ENCODE data around the gene KIF26B. TPM values are rescaled to one million over a fixed set of nuclear protein-coding genes. Genes with fewer than 3 reads are reported as not detected.

Gene KIF26B
- polyA plus RNA-seq, 1 donor (not counting 4 experiments of a cell fraction or from before 2014, with no cell fraction given), result 0.58 TPM

DNA sequence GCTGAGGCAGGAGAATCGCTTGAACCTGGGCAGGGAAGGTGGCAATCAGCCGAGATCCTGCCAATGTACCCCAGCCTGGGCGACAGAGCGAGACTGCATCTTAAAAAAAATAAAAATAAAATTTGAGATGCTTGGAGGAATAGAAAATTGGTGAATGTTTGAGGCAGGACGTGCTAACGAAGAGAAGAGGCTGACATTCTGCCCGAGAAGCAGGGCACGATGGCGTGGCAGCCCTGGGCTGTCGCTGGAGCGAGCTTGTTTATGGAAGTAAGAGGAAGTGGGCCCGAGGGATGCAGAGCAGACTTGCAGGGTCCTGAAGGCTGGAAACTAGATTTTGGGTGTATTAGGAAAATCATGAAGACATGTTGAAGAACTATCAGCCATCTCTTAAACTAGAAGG is 92.6 kb downstream of the KIF26B start:
- no peak for DNase-seq (ENCODE audit: low read depth, low spot score)
- no peak for FAIRE-seq
- no peaks in the 10 kb centered on the region for H3K79me2 ChIP-seq (ENCODE audit: control insufficient read depth, insufficient read depth, low read length)
- no peak overlapping the region for H3K4me2 ChIP-seq (ENCODE audit: control insufficient read depth, extremely low read depth, insufficient read depth, low read depth, low read length)
- no peak overlapping the region for H3K9ac ChIP-seq (ENCODE audit: control insufficient read depth, extremely low read depth, insufficient read depth, low read length)
- no peak overlapping the region for H3K27ac ChIP-seq (ENCODE audit: control insufficient read depth, insufficient read depth, low read length)
- H3K9me3 ChIP-seq (ENCODE audit: control insufficient read depth, low read depth, low read length), result no peaks in the 10 kb centered on the region
- no peaks in the 10 kb centered on the region for H3K36me3 ChIP-seq (ENCODE audit: control insufficient read depth in 2 of 2, extremely low read depth in 1 of 2, insufficient read depth in 2 of 2, low read length in 2 of 2)
- H4K20me1 ChIP-seq (ENCODE audit: control insufficient read depth, extremely low read depth, insufficient read depth, low read length), result no peaks in the 10 kb centered on the region
- no peak overlapping the region for H3K4me3 ChIP-seq (ENCODE audit: control insufficient read depth in 2 of 3, extremely low read depth in 1 of 3, insufficient read depth in 2 of 3, low read depth in 1 of 3, low read length in 3 of 3)
- TF ChIP-seq EZH2 (IDR thresholded peaks at IDR 0.05; ENCODE audit: low read length), result no peak
- TF ChIP-seq, protein P1, sequence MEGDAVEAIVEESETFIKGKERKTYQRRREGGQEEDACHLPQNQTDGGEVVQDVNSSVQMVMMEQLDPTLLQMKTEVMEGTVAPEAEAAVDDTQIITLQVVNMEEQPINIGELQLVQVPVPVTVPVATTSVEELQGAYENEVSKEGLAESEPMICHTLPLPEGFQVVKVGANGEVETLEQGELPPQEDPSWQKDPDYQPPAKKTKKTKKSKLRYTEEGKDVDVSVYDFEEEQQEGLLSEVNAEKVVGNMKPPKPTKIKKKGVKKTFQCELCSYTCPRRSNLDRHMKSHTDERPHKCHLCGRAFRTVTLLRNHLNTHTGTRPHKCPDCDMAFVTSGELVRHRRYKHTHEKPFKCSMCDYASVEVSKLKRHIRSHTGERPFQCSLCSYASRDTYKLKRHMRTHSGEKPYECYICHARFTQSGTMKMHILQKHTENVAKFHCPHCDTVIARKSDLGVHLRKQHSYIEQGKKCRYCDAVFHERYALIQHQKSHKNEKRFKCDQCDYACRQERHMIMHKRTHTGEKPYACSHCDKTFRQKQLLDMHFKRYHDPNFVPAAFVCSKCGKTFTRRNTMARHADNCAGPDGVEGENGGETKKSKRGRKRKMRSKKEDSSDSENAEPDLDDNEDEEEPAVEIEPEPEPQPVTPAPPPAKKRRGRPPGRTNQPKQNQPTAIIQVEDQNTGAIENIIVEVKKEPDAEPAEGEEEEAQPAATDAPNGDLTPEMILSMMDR (optimal IDR thresholded peaks at IDR 0.05 in 1 of 3, IDR thresholded peaks at IDR 0.05 in 1 of 3, conservative IDR thresholded peaks at IDR 0.05 in 1 of 3; ENCODE audit: extremely low read depth in 1 of 3, insufficient read depth in 2 of 3, low read length in 3 of 3), result no peak
- dilution Hi-C loops (cut with MboI; ENCODE audit: extremely low pct_ligation_motif_present, low sequenced_read_pairs), result no loop called here
- H3K4me1 ChIP-seq (ENCODE audit: control insufficient read depth, extremely low read depth, insufficient read depth, low read length), result no peaks in the 10 kb centered on the region
- H3K27me3 ChIP-seq (ENCODE audit: control insufficient read depth, extremely low read depth, insufficient read depth, low read length), result no peaks in the 10 kb centered on the region
- no peaks in the 10 kb centered on the region for H3K9me1 ChIP-seq (ENCODE audit: control insufficient read depth, extremely low read depth, insufficient read depth, low read length)
- no peak overlapping the region for H2AFZ ChIP-seq (ENCODE audit: control insufficient read depth, low read length)

- Histone ChIP-seq H2AFZ (ENCODE audit: control insufficient read depth, low read length) (no peak overlapping the region), H3K27ac (ENCODE audit: control insufficient read depth, insufficient read depth, low read length) (no peak overlapping the region), H3K36me3 (ENCODE audit: control insufficient read depth in 2 of 2, extremely low read depth in 1 of 2, insufficient read depth in 2 of 2, low read length in 2 of 2) (no peaks in the 10 kb centered on the region), H3K9me1 (ENCODE audit: control insufficient read depth, extremely low read depth, insufficient read depth, low read length) (no peaks in the 10 kb centered on the region), H3K9ac (ENCODE audit: control insufficient read depth, extremely low read depth, insufficient read depth, low read length) (no peak overlapping the region), H4K20me1 (ENCODE audit: control insufficient read depth, extremely low read depth, insufficient read depth, low read length) (no peaks in the 10 kb centered on the region), H3K79me2 (ENCODE audit: control insufficient read depth, insufficient read depth, low read length) (no peaks in the 10 kb centered on the region), H3K4me2 (ENCODE audit: control insufficient read depth, extremely low read depth, insufficient read depth, low read depth, low read length) (no peak overlapping the region), H3K4me3 (ENCODE audit: control insufficient read depth in 2 of 3, extremely low read depth in 1 of 3, insufficient read depth in 2 of 3, low read depth in 1 of 3, low read length in 3 of 3) (no peak overlapping the region), H3K27me3 (ENCODE audit: control insufficient read depth, extremely low read depth, insufficient read depth, low read length) (no peaks in the 10 kb centered on the region), H3K9me3 (ENCODE audit: control insufficient read depth, low read depth, low read length) (no peaks in the 10 kb centered on the region), H3K4me1 (ENCODE audit: control insufficient read depth, extremely low read depth, insufficient read depth, low read length) (no peaks in the 10 kb centered on the region)
- FAIRE-seq (no peak), DNase-seq (ENCODE audit: low read depth, low spot score) (no peak)
- dilution Hi-C loops (cut with MboI; ENCODE audit: extremely low pct_ligation_motif_present, low sequenced_read_pairs), result no loop called here
- TF ChIP-seq, protein P1 (optimal IDR thresholded peaks at IDR 0.05 in 1 of 3, IDR thresholded peaks at IDR 0.05 in 1 of 3, conservative IDR thresholded peaks at IDR 0.05 in 1 of 3; ENCODE audit: extremely low read depth in 1 of 3, insufficient read depth in 2 of 3, low read length in 3 of 3), result no peak
Observed at GRCh38 chr1:245247801-245248200, 93.0 kb downstream of the KIF26B start.
